ENCODE results near the gene CCN6.
"Not testable (repeated sequence)": the region's sequence is repeated elsewhere in the genome, so short reads cannot be mapped to it uniquely, and the experiment has no call there.

The CCN6 gene

GRCh38 chr6:112030206-112030960 lies 23.5 kb upstream of the CCN6 start:
- no peak for FAIRE-seq

- FAIRE-seq, result no peak
Measured at GRCh38 chr6:112030961-112031660, 22.8 kb upstream of the CCN6 start.

- FAIRE-seq, result no peak
Measured at GRCh38 chr6:112031960-112032359, 21.9 kb upstream of the CCN6 start.

- FAIRE-seq, result no peak
Measured at GRCh38 chr6:112032728-112033127, 21.2 kb upstream of the CCN6 start.

GRCh38 chr6:112033791-112034615 lies 19.9 kb upstream of the CCN6 start:
- FAIRE-seq, result no peak

- no peak for FAIRE-seq
Measured at GRCh38 chr6:112034616-112034995, 19.3 kb upstream of the CCN6 start.

- FAIRE-seq, result no peak
Measured at GRCh38 chr6:112036088-112036637, 17.7 kb upstream of the CCN6 start.

- no peak for FAIRE-seq
Measured at GRCh38 chr6:112037783-112038216, 16.1 kb upstream of the CCN6 start.

- FAIRE-seq, result no peak
Measured at GRCh38 chr6:112038268-112038667, 15.6 kb upstream of the CCN6 start.

GRCh38 chr6:112038756-112039430 lies 15.0 kb upstream of the CCN6 start:
- no peak for FAIRE-seq

- no peak for FAIRE-seq
Measured at GRCh38 chr6:112039431-112039770, 14.5 kb upstream of the CCN6 start.

GRCh38 chr6:112040956-112041355 lies 12.9 kb upstream of the CCN6 start:
- no peak for FAIRE-seq

- no peak for FAIRE-seq
Measured at GRCh38 chr6:112041535-112041934, 12.4 kb upstream of the CCN6 start.

GRCh38 chr6:112043032-112044007 lies 10.6 kb upstream of the CCN6 start:
- FAIRE-seq, result no peak

GRCh38 chr6:112044196-112044595 lies 9.7 kb upstream of the CCN6 start:
- FAIRE-seq, result no peak

- FAIRE-seq, result no peak
Measured at GRCh38 chr6:112044856-112045255, 9.0 kb upstream of the CCN6 start.

- not testable (repeated sequence) for FAIRE-seq
Measured at GRCh38 chr6:112047523-112047922, 6.4 kb upstream of the CCN6 start.

GRCh38 chr6:112049026-112049799 lies 4.7 kb upstream of the CCN6 start:
- FAIRE-seq, result no peak

- no peak for FAIRE-seq
Measured at GRCh38 chr6:112049996-112050395, 3.9 kb upstream of the CCN6 start.

GRCh38 chr6:112050429-112050828 lies 3.5 kb upstream of the CCN6 start:
- FAIRE-seq, result no peak
